Astrocyte of the spinal cord (primary cell): ENCODE results near the gene MYMX.

Experiments used
- DNase-seq: peaks from one replicate; pipeline ENCODE4 v3.0.0; 2011; ENCODE audit warnings: low read depth, low spot score
- H3K4me3 ChIP-seq: 2 replicates; pipeline ENCODE4 v1.5.1; 2011; ENCODE audit warnings: low read depth, mild to moderate bottlenecking, low read length, moderate library complexity
- CTCF ChIP-seq: IDR thresholded peaks from 2 replicates; pipeline ENCODE4 v1.5.1; 2012; ENCODE audit warnings: low read depth, mild to moderate bottlenecking, low read length, inconsistent platforms
- in situ Hi-C: cut with HindIII; loops from 2 replicates; pipeline ENCODE4 v1.10.0; 2017; ENCODE audit warnings: low sequenced_read_pairs

MYMX gene

GRCh38 chr6:44176130-44176761 is 40.5 kb upstream of the MYMX start:
- no peak for TF ChIP-seq CTCF
- no peak overlapping the region for H3K4me3 ChIP-seq
- in situ Hi-C loops, result no loop called here
- DNase-seq, result no peak

GRCh38 chr6:44176762-44177509 is 39.8 kb upstream of the MYMX start:
- in situ Hi-C loops, result no loop called here
- no peak overlapping the region for H3K4me3 ChIP-seq
- no peak for TF ChIP-seq CTCF
- no peak for DNase-seq

GRCh38 chr6:44177691-44178423 is 38.9 kb upstream of the MYMX start:
- no peak overlapping the region for H3K4me3 ChIP-seq
- no peak for TF ChIP-seq CTCF
- in situ Hi-C loops, result no loop called here
- DNase-seq, result peak; percentile 29

- TF ChIP-seq CTCF, result no peak
- in situ Hi-C loops, result no loop called here
- H3K4me3 ChIP-seq, result no peak overlapping the region
- no peak for DNase-seq
Observed at GRCh38 chr6:44178424-44179071, 38.2 kb upstream of the MYMX start.

GRCh38 chr6:44179072-44179536 is 37.6 kb upstream of the MYMX start:
- TF ChIP-seq CTCF, result no peak
- in situ Hi-C loops, result no loop called here
- DNase-seq, result no peak
- H3K4me3 ChIP-seq, result no peak overlapping the region

GRCh38 chr6:44179648-44180047 is 37.1 kb upstream of the MYMX start:
- H3K4me3 ChIP-seq, result no peak overlapping the region
- TF ChIP-seq CTCF, result no peak
- no peak for DNase-seq
- in situ Hi-C loops, result no loop called here
